HFFc6 (cell line): ENCODE measurements around the gene RDH14. TPM values are rescaled to one million over a fixed set of nuclear protein-coding genes. Genes with fewer than 3 reads are reported as not detected.

ENCODE experiments used
- DNase-seq: peaks from one replicate; pipeline ENCODE4 v3.0.0-alpha.2; 2018
- H3K27ac Mint-ChIP-seq: 2 replicates; pipeline ENCODE4 v1.8.0; 2020; ENCODE audit warnings: mild to moderate bottlenecking, mixed read lengths
- H3K27me3 Mint-ChIP-seq: 2 replicates; pipeline ENCODE4 v1.8.0; 2021; ENCODE audit warnings: mild to moderate bottlenecking, moderate library complexity, mixed read lengths; ENCODE audit not compliant: insufficient read depth
- H3K36me3 Mint-ChIP-seq: 2 replicates; pipeline ENCODE4 v1.8.0; 2021; ENCODE audit warnings: low read depth, mixed read lengths
- H3K4me1 Mint-ChIP-seq: 2 replicates; pipeline ENCODE4 v1.8.0; 2020; ENCODE audit warnings: low read depth, mixed read lengths
- H3K4me3 Mint-ChIP-seq: 2 replicates; pipeline ENCODE4 v1.8.0; 2020; ENCODE audit warnings: mild to moderate bottlenecking, moderate library complexity, mixed read lengths
- H3K9me3 Mint-ChIP-seq: 2 replicates; pipeline ENCODE4 v1.8.0; 2020; ENCODE audit warnings: mild to moderate bottlenecking, mixed read lengths
- total RNA-seq, 6 experiments: library from RNA; stranded (reverse); fragmentation: NEBNext Ultra II Directional; extraction: Animal tissue kit (Norgen Biotek cat#: 25700); gene quantifications; 2 replicates in 1 of 6; 3 replicates in 5 of 6; pipeline ENCODE4 v1.2.3, GENCODE V29; 2021
- TF ChIP-seq, protein P1 (sequence below): fragments of 200-600 bp; sonication (generic); IDR thresholded peaks from 2 replicates; pipeline ENCODE4 v1.5.0; 2021; ENCODE audit warnings: antibody characterized with exemption, mild to moderate bottlenecking

Gene RDH14
- total RNA-seq, 6 experiments from 2014 or later: 15.0 to 21.6 (median 17.7) TPM

DNA sequence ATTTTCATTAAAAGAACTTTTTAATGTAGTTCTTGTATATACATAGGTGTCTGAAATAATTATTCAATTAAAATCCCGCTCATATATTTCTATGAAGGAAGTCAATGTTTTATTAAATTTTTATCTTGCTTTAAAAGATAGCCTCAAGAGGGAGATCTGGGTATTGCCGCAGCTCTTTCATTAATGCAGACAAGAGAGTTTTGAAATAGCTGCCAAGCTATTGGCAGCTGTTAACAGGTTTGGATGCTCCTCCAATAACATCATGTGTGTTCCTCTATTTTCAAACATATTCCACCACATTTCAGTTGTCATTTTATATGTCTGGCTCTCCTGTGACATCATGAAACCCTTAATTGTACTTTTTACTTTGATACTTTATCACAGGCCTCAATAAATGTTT, 41.8 kb upstream of the RDH14 start:
- no peak for DNase-seq
- TF ChIP-seq, protein P1, sequence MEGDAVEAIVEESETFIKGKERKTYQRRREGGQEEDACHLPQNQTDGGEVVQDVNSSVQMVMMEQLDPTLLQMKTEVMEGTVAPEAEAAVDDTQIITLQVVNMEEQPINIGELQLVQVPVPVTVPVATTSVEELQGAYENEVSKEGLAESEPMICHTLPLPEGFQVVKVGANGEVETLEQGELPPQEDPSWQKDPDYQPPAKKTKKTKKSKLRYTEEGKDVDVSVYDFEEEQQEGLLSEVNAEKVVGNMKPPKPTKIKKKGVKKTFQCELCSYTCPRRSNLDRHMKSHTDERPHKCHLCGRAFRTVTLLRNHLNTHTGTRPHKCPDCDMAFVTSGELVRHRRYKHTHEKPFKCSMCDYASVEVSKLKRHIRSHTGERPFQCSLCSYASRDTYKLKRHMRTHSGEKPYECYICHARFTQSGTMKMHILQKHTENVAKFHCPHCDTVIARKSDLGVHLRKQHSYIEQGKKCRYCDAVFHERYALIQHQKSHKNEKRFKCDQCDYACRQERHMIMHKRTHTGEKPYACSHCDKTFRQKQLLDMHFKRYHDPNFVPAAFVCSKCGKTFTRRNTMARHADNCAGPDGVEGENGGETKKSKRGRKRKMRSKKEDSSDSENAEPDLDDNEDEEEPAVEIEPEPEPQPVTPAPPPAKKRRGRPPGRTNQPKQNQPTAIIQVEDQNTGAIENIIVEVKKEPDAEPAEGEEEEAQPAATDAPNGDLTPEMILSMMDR: no peak
- H3K27me3 Mint-ChIP-seq: no peaks in the 10 kb centered on the region; the same call in 1 of the 2 replicates
- H3K36me3 Mint-ChIP-seq: no peaks in the 10 kb centered on the region
- H3K4me3 Mint-ChIP-seq: no peak overlapping the region
- no peak overlapping the region for H3K27ac Mint-ChIP-seq
- no peaks in the 10 kb centered on the region for H3K4me1 Mint-ChIP-seq
- H3K9me3 Mint-ChIP-seq: no peaks in the 10 kb centered on the region

DNA sequence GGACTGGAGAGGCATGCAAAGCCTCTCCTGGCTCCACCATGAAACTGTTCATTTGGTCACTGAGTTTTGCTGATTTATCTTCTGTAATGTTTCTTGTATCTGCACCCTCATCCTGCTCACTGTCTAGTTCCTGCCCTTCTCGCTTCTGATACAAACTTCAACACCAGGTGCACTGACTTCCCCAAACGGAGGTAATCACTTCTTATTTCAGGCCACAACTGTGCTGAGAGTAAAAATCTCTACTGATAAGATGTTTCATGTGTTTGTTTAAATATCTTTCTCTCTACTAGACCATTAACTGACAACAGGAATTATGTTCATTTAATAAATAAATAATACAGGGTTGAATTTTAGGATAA, 39.8 kb upstream of the RDH14 start:
- Mint-ChIP-seq H3K27me3 (no peaks in the 10 kb centered on the region), H3K9me3 (no peaks in the 10 kb centered on the region), H3K4me3 (no peak overlapping the region), H3K36me3 (no peaks in the 10 kb centered on the region), H3K27ac (no peak overlapping the region), H3K4me1 (no peaks in the 10 kb centered on the region)
- TF ChIP-seq, protein P1: no peak
- no peak for DNase-seq

DNA sequence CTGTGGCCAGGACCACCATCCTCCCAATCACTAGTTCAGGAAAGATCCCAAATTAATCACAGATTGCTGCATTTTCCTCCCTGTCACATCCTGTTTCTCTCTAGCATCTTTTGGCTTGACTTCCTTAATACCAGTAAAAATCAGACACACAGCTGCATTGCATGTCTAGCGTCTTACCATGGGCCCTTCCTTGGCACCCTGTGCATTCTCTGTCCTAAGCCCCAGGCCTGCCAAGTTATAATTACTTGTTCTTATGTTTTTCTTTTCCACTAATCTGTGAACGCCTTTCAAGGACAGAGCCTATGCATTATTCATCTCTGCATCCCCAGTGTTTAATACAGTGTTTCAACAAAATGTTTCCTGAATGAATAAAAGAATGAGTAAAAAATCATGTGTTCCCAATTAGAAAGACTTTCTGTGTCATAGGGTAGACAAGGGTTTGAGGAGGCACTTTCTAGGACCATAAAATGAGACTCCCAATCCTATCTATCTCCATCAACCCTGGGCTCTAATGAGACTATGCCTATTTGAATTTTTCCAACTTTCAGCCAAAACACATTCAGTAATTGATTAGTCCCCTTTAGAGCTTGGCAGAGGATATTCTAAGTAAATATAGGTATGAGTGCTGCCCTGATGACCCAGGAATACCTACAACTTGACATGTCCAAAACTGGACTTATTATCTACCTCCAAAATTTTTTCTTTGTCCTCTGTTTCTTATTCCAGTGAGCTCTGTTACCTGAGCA, 39.2 kb upstream of the RDH14 start:
- no peak overlapping the region for H3K4me3 Mint-ChIP-seq
- DNase-seq: peak; percentile 30
- no peaks in the 10 kb centered on the region for H3K36me3 Mint-ChIP-seq
- H3K27me3 Mint-ChIP-seq: no peaks in the 10 kb centered on the region
- H3K4me1 Mint-ChIP-seq: no peaks in the 10 kb centered on the region
- H3K27ac Mint-ChIP-seq: no peak overlapping the region
- TF ChIP-seq, protein P1: no peak
- no peaks in the 10 kb centered on the region for H3K9me3 Mint-ChIP-seq

DNA sequence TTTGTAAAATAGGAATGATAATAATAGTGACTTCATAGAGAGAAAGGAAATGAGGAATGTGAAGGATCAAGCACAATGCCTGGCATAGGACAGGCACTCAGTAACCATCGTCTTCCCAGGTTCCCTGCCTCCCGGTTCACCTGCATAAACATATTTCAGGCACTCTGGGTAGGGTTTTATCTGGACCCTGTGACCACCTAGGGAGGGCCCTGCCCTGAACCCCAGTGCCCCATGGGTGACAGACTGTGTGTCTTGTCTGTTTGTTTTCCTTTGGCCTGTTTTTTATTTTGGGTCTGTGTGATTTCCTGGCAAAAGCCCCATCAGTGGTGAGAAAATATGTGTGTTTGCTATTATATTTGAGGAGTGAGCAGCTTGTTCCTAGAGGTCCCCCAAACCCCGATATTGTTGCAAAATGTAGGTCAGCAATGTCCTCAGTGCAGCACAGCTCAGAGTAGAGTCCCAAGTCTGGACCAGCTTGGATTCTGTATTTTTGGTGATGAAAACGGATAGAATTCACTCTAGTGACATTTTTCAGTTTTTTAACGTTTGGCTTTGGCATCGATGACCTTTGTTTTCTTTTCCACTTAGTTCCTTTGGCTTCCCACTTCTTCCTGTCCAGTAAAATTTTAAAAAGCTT, 38.5 kb upstream of the RDH14 start:
- Mint-ChIP-seq H3K27ac (no peak overlapping the region), H3K27me3 (no peaks in the 10 kb centered on the region), H3K4me1 (peaks cover 3% of the 10 kb centered on the region), H3K9me3 (no peaks in the 10 kb centered on the region), H3K4me3 (no peak overlapping the region), H3K36me3 (no peaks in the 10 kb centered on the region)
- no peak for DNase-seq
- TF ChIP-seq, protein P1: no peak

DNA sequence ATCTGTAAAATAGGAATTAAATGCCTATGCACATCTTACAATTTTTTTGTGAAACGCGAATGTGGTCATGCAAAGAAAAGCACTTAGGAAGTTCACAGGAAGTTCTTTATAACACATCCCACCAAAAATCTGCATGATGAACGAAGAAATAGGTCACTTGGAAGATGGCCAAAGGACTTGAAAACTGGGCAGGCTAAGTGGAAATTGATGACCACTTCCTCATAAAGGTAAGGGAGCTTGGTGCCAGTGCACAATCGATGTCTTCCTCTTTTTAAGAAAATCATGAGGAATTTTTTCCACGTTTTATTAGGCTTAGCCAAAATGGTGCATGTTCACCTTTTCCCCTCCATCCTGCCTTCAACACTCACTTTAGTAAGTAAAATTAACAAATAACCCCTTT, 37.2 kb upstream of the RDH14 start:
- H3K4me1 Mint-ChIP-seq: peaks cover 16% of the 10 kb centered on the region

More for the DNA sequence above, 37.2 kb upstream of the RDH14 start:
- TF ChIP-seq, protein P1: no peak
- no peak for DNase-seq
- no peak overlapping the region for H3K4me3 Mint-ChIP-seq
- no peak overlapping the region for H3K27ac Mint-ChIP-seq
- H3K9me3 Mint-ChIP-seq: no peaks in the 10 kb centered on the region
- H3K36me3 Mint-ChIP-seq: no peaks in the 10 kb centered on the region
- H3K27me3 Mint-ChIP-seq: no peaks in the 10 kb centered on the region
